Activated CD4-positive, CD25-positive, alpha-beta regulatory T cell (primary cell): Measurements from ENCODE around the gene CFL1.
"Not testable (repeated sequence)": the region's sequence is repeated elsewhere in the genome, so short reads cannot be mapped to it uniquely, and the experiment has no call there.

Experiments used
- DNase-seq, 4 experiments: peaks; one replicate each; lab custom pipeline; 2025; lab: John Stamatoyannopoulos, UW

CFL1 gene

DNA sequence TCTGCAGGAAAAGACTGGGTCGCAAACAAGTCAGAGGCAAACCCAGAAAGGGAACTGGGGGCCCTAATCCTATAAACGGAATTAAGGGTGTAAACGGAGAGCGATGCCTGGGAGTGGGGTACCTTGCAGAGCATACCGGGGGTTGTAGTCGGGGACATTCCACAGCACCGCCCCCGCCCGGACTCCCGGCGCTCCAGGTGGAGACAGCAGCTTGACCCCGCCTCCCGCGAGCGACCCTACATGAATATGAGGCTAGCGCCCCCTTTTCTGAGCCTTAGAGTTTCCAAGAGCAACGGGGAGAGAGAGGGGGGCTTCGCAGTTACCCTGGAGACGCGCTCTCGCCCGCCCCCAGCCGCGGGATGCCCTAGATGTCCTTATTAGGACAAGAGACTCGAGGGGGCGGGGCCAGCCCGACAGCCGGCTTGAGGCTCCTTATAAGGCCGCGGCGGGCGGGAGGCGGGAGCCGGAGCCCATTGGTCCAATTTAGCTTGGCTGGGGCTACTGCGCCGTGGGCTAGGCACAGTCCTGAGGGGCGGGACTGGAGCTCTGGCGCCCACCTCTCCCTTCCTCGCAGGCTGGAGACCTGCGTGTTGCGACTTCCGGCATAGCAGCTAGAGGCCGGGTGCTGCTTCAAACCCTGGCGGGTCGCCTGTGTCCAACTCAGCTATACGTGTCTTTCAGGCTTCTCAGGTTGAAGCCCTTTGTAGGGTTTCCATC, 1.3 kb upstream of the CFL1 start:
- DNase-seq: peak; percentile 88 to 94 (median 90)

DNA sequence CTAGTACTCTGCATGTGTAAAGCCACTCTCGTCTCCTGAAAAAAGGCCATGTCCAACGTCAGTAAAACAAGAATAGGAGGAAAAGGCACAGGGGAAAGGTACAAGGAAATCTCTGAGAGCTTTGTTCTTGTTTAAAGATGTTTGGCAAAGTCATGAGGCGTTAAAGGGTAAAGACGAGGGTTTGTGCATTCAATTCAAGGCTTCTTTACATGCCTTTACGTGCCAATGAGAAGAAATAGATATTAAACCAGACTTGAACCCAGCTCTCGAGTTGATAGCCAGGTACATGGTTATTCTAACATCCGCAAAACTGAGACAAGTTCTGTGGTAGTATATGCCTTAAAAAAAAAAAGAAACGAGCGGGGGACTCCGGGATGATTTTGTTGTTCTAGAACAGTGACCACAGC, 704 bp upstream of the CFL1 start:
- no peak for DNase-seq

DNA sequence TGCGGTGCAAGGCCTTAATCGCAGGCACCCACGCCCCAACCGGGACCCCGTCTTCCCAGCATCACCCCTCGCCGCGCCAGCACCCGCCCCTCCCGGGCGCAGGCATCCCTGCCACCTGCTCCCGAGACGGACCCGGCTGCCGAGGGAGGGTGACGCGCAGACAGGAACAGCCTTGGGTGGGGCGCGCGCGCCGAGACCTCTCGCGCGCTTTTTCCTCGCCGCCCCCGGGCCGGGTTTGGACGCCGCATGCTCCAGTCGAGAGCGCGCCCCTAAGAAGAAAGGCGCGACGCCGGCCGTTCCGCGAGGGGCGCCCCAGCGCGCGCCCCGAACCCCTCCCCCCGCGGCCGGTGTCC, 504 bp downstream of the CFL1 start:
- peak; percentile 49 to 61 (median 55) for DNase-seq

GRCh38 chr11:65856689-65857499, 1.1 kb downstream of the CFL1 start:
- DNase-seq: peak; percentile 56 to 86 (median 65)

DNA sequence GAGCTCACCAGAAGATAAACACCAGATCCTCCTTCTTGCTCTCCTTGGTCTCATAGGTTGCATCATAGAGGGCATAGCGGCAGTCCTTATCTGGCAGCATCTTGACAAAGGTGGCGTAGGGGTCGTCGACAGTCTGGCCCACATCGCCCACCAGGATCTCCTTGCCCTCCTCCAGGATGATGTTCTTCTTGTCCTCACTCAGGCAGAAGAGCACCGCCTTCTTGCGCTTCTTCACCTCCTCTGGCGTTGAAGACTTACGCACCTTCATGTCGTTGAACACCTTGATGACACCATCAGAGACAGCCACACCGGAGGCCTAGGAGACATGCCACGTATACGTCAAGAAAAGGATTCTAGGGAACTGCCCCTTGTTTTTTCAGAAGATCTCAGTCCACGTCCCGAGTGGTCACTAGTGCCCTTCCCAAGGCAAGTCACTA, 2.0 kb downstream of the CFL1 start:
- DNase-seq: no peak

- DNase-seq: no peak
Measured at GRCh38 chr11:65854852-65855837, 2.8 kb downstream of the CFL1 start.

DNA sequence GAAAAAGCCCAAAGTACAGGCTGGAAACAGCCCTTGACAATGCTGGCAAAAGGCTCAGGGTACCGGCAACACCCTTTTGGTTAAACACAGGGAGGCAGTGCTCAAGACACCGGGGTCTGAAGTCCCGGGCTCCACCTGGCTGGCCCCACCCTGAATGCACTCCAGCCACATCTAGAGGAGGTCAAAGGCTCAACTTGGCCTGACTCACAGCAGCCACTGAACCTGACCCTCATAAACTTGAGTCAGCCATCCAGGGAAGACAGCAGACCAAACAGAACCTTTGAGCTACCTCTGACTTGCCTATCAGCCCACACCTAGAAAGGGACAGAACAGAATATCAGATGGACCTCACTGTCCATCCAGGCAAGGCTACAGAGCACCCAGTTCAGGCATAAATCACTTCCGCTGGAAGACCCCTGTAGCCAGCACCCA, 3.8 kb downstream of the CFL1 start:
- DNase-seq: no peak

DNA sequence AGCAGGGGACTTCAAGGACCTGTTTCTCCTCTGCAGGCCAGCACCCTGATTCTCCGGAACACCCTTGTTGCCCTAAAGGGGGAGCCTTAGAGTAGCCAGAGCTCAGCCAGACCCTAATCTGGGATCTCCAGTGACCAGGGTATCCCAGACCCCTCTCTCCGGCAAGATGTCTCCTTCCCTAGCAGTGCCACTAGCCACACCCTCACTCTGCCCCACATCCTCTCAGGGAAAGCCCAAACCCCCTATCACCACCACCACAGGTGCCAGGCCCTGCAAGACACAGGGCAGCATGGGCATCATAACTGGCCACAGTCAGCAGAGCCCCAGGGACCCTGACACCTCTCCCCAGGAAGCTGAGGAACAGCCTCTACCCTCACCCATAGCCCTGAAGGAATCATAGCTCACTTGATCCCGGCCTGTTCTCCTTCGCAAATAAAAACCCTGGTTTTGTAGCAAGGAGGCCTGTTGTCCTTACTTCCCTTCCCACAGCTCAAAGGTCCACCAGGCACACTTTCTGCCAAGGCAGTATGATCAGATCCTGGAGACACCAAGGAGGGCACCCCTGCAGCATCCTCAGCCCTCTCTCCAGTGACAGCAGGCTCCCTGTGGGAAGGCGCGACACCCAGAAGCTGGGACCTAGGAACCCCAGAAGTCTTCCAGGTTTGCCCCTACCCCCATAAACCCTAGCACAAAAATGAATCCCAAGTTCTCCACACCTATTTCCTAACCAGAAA, 4.6 kb downstream of the CFL1 start:
- no peak for DNase-seq

DNA sequence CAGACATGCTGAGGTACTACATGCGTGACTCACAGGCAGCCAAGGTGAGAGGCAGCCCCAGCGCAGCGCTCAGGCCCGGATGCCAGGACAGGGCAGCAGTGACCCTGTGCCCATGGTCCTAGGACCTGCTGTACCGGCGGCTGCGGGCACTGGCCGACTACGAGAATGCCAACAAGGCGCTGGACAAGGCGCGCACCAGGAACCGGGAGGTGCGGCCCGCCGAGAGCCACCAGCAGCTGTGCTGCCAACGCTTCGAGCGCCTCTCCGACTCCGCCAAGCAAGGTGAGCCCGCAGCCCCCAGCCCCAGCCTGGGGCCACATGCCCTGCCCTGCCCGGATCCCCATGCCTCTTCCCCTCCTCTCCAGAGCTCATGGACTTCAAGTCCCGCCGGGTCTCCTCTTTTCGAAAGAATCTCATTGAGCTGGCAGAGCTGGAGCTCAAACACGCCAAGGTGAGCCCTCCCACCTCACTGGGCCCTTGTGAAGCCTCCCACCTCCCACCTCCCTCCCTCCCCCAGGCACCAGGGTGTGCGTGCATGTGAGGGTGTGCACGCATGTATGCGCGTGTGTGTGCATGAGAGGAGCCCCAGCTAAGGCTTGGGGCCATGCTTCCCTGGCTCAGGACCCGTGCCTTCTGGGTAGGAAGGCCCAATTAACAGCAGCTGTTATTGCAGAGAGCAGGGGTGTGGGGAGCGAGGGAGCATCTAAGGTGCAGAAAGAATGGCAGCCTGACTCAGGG, 5.3 kb downstream of the CFL1 start:
- DNase-seq: no peak

DNA sequence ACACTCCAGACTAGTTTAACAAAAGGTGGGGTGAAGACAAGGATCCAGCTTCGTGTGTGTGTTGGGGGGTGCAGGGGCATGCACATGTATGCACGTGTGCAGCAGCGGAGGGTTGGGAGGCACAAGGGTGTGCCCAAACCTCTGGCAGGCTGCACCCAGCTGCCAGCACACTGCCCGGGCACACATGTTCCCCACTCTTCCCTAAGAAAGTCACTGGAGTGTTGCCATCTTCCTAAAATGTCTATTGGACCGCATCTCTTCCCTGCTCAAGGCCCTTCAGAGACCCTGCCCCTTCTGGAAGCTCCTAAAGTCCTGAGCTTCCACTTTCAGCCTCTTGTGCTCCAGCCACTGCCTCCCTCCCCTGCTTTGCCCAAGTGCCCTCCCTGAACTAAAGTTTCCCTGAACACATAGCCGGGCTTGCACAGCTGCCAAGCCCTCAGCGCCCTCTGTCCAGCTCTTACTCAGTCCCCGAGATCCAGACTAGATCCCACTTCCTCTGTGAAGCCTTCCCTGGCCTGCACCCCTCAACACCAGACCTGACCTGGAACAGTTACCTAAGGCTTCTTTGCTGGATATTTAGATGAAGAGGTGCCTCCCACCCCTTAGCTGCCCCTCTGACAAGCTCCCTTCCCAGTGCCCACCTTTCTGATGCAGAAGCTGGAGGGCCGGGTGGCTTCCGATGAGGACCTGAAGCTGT, 6.0 kb downstream of the CFL1 start:
- DNase-seq: no peak

DNA sequence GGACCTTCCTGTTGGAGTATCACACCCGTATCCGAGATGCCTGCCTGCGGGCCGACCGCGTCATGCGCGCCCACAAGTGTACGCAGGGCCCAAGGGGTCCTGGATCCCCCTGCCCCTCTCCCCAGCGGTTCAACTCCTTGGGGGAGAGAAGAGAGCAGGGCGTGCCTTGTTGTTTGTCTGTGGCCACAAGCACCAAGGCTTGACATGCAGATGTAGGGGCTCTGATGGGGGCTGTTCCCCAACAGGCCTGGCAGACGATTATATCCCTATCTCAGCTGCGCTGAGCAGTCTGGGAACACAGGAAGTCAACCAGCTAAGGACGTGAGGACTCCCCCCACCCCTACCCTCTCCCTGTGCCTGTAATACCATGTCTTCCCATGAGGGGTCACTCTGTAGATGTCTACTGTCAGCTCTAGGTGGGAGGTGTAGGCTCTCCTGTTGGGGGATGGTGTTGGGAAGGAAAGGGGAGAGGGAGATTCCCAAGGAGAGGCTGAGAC, 6.8 kb downstream of the CFL1 start:
- DNase-seq: no peak

DNA sequence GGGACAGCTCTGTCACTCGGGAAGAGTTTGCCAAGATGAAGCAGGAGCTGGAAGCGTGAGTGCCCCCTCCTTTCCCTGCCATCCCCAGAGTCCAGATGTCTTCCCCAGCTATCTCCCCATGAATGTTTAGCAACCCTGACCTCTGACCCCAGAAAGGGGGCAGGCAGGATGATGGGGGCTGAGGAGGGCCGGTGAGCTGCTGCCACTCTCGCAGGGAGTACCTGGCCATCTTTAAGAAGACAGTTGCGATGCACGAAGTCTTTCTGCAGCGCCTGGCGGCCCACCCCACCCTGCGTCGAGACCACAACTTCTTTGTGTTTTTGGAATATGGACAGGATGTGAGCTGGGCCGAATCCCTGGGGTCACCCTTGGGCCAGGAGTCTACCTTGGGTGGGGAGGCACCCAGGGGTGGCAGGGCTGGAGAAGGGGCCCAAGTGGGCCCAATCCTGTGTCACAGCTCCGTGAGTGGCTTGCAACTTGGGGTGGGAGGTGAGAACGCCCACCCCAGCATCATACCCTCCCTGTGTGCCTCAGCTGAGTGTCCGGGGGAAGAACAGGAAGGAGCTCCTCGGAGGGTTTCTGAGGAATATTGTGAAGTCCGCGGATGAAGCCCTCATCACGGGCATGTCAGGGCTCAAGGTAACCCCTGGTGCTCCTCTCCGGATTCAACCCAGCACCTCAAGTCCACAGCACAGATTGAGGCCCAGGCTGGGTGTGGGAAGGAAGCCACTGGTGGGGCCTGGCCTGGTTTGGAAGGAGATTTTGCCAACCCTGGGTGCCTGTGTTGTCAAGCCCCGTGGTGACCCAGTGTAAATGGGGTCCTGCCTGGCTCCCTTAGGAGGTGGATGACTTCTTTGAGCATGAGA, 7.5 kb downstream of the CFL1 start:
- DNase-seq: no peak

GRCh38 chr11:65849771-65850216, 8.2 kb downstream of the CFL1 start:
- no peak for DNase-seq

DNA sequence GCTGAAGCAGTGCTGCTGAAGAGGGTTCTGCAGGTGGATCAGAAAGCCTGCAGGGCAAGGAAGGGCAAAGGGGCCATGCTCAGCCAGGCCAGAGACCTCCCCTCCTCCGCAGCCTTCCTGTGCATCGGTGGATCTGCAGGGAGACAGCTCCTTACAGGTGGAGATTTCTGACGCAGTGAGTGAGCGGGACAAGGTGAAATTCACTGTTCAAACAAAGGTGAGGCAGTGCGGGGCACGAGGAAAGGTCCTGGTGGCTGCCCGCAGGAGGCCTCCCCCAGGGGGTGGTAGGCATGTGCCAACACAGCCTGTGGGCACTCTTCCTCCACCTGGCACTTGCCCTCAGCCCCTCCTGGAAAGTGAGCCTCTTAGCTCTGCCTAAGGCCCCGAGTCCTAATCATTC, 8.6 kb downstream of the CFL1 start:
- no peak for DNase-seq

GRCh38 chr11:65848693-65849092, 9.3 kb downstream of the CFL1 start:
- DNase-seq: not testable (repeated sequence)

- DNase-seq: no peak
Measured at GRCh38 chr11:65847746-65848145, 10.2 kb downstream of the CFL1 start.

- no peak for DNase-seq
Measured at GRCh38 chr11:65844231-65844872, 13.6 kb downstream of the CFL1 start.

DNA sequence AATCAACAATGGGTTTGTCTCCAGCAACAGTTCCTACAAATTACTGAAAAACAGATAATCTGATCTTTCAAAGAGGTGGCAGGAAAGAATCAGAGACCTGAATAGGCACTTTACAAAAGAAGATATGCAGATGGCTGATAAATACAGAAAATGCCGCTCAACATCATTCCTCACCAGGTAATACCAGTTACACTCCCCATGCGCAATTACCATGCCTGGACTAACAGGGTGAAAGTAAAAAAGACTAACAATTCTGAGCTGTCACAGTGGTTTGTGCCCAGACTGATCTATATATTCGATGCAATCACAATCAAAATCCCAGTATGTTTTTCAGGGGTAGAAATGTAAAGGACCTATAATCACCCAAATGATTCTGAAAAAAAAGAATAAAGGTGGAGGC, 14.2 kb downstream of the CFL1 start:
- DNase-seq: no peak
